Liver (tissue), 3 donors: Measurements from ENCODE around the gene SIM2.

ENCODE experiments used
- ATF3 ChIP-seq: IDR thresholded peaks from 2 replicates; pipeline ENCODE4 v1.6.1; 2016; ENCODE audit warnings: antibody characterized with exemption
- CTCF ChIP-seq: fragments of 150-350 bp; IDR thresholded peaks from 2 replicates; pipeline ENCODE4 v1.5.1; 2017; ENCODE audit warnings: improper control_type of control experiment, low read depth, low read length; ENCODE audit not compliant: missing input control
- HNF4G ChIP-seq: IDR thresholded peaks from 2 replicates; pipeline ENCODE4 v1.6.1; 2016; ENCODE audit warnings: antibody characterized with exemption
- MAX ChIP-seq: IDR thresholded peaks from 2 replicates; pipeline ENCODE4 v1.6.1; 2016; ENCODE audit warnings: antibody characterized with exemption
- SP1 ChIP-seq: IDR thresholded peaks from 2 replicates; pipeline ENCODE4 v1.6.1; 2018; ENCODE audit warnings: antibody characterized with exemption, mild to moderate bottlenecking
- donor health status: healthy.
- donor health status: healthy.

- no peak for TF ChIP-seq ATF3
- no peak for TF ChIP-seq CTCF
- TF ChIP-seq SP1, result no peak
- TF ChIP-seq HNF4G, result no peak
- no peak for TF ChIP-seq MAX
These were observed 26.2 kb upstream of the SIM2 start for GRCh38 chr21:36672737-36673136.
